HepG2 (cell line): ENCODE results near the gene SLC44A4. TPM values are rescaled to one million over a fixed set of nuclear protein-coding genes. Genes with fewer than 3 reads are reported as not detected.

Source experiments
- AGO2 ChIP-seq: fragments of 200-400 bp; formaldehyde crosslinking; optimal IDR thresholded peaks from 2 replicates; pipeline ENCODE3; 2017; ENCODE audit warnings: mild to moderate bottlenecking, low read depth, low read length, moderate library complexity
- ATF5 ChIP-seq: sonication (generic); formaldehyde crosslinking; IDR thresholded peaks from 2 replicates; pipeline ENCODE4 v1.4.0; 2020; ENCODE audit warnings: mild to moderate bottlenecking, low read depth, missing genetic modification reagents
- BCL6 ChIP-seq: IDR thresholded peaks from 2 replicates; pipeline ENCODE4 v1.6.1; 2016; ENCODE audit warnings: missing genetic modification reagents, missing compliant biosample characterization
- GLI4 ChIP-seq: sonication (generic); formaldehyde crosslinking; IDR thresholded peaks from 2 replicates; pipeline ENCODE4 v1.5.1; 2020; ENCODE audit warnings: missing genetic modification reagents, mild to moderate bottlenecking, moderate library complexity, borderline replicate concordance
- IRF9 ChIP-seq: sonication (generic); formaldehyde crosslinking; IDR thresholded peaks from 2 replicates; pipeline ENCODE4 v1.8.0; 2022; ENCODE audit warnings: missing genetic modification reagents, mild to moderate bottlenecking, borderline replicate concordance
- PAF1 ChIP-seq: IDR thresholded peaks from 2 replicates; pipeline ENCODE4 v1.6.1; 2016; ENCODE audit warnings: missing genetic modification reagents, missing compliant biosample characterization
- POGZ ChIP-seq: sonication (generic); formaldehyde crosslinking; IDR thresholded peaks from 2 replicates; pipeline ENCODE4 v1.4.0; 2020; ENCODE audit warnings: mild to moderate bottlenecking, missing genetic modification reagents
- SNAPC4 ChIP-seq: sonication (generic); formaldehyde crosslinking; IDR thresholded peaks from 2 replicates; pipeline ENCODE4 v1.4.0; 2020; ENCODE audit warnings: mild to moderate bottlenecking, missing genetic modification reagents
- ZBTB42 ChIP-seq: sonication (generic); formaldehyde crosslinking; IDR thresholded peaks from 2 replicates; pipeline ENCODE4 v1.5.0; 2020; ENCODE audit warnings: mild to moderate bottlenecking, missing genetic modification reagents
- ZFP36 ChIP-seq: fragments of 150-350 bp; IDR thresholded peaks from 2 replicates; pipeline ENCODE4 v1.6.1; 2018; ENCODE audit warnings: borderline replicate concordance, low read length, low read depth; ENCODE audit not compliant: partially characterized antibody
- ZKSCAN1 ChIP-seq: fragments of 150-350 bp; IDR thresholded peaks from 2 replicates; pipeline ENCODE4 v1.6.1; 2014; ENCODE audit warnings: low read length
- ZNF260 ChIP-seq: sonication (generic); formaldehyde crosslinking; IDR thresholded peaks from 2 replicates; pipeline ENCODE4 v1.4.0; 2020; ENCODE audit warnings: missing genetic modification reagents, low read depth, mild to moderate bottlenecking, borderline replicate concordance
- ZNF276 ChIP-seq: sonication (generic); formaldehyde crosslinking; IDR thresholded peaks from 2 replicates; pipeline ENCODE4 v1.4.0; 2020; ENCODE audit warnings: mild to moderate bottlenecking, low read depth, missing genetic modification reagents
- ZNF558 ChIP-seq: sonication (generic); formaldehyde crosslinking; IDR thresholded peaks from 2 replicates; pipeline ENCODE4 v1.9.0; 2022; ENCODE audit warnings: mild to moderate bottlenecking, missing genetic modification reagents, borderline replicate concordance
- ZNF687 ChIP-seq: sonication (generic); formaldehyde crosslinking; IDR thresholded peaks from 2 replicates; pipeline ENCODE4 v1.5.1; 2020; ENCODE audit warnings: mild to moderate bottlenecking, missing genetic modification reagents, moderate library complexity
- polyA plus RNA-seq, 8 experiments: library from polyadenylated mRNA; depleted of rRNA in 3 of 8; stranded (reverse) in 7 of 8; unstranded in 1 of 8; fragments of >200 nt; fragmentation: Illumina TruSeq in 4 of 8; extraction: Trizol in 4 of 8; gene quantifications; 2 replicates each; pipeline versions ENCODE4 v1.2.1 to v1.2.3, GENCODE V29; 2011 to 2016; ENCODE audit warnings: low read depth in 4 of 8, missing spikeins in 1 of 8, mixed read lengths in 1 of 8; ENCODE audit not compliant: insufficient read depth in 1 of 8
- total RNA-seq, 5 experiments: library from RNA; depleted of rRNA; stranded (reverse); fragments of >200 nt; fragmentation: Illumina TruSeq; extraction: Trizol; gene quantifications; 2 replicates each; pipeline ENCODE4 v1.2.3, GENCODE V29; 2016; ENCODE audit warnings: low read depth in 1 of 5

Gene SLC44A4
- total and polyA plus RNA-seq, 2 of the 13 experiments (the other 11 are each of a cell fraction or from before 2014, with no cell fraction given), result 3.5 to 5.9 TPM

- TF ChIP-seq ZNF276 (CRISPR knock-in tag) (no peak), IRF9 (peak; percentile 95), ZBTB42 (CRISPR knock-in tag) (peak; percentile 59; the same call in 1 of the 2 replicates), ZNF558 (peak; percentile 70; the same call in 1 of the 2 replicates), POGZ (CRISPR knock-in tag) (no peak; the same call in 1 of the 2 replicates), BCL6 (no peak; the same call in 1 of the 2 replicates), PAF1 (CRISPR knock-in tag) (no peak), SNAPC4 (CRISPR knock-in tag) (0 out of 2 replicates have a peak, but pooled peaks have one; percentile 8), AGO2 (peak; percentile 98), ZFP36 (no peak), ZKSCAN1 (no peak), GLI4 (no peak), ZNF687 (CRISPR knock-in tag) (peak; percentile 79), ZNF260 (CRISPR knock-in tag) (no peak), ATF5 (CRISPR knock-in tag) (no peak)
These were observed 23.3 kb upstream of the SLC44A4 start, which contains the start of gene ZBTB12 (continued) for GRCh38 chr6:31901953-31902643.
